Cerebellar nuclear complex (tissue), 1 donor: ENCODE results near the gene SMAP1.

ENCODE experiments used
- DNase-seq, 2 experiments: peaks; one replicate each; lab custom pipeline; 2025; lab: John Stamatoyannopoulos, UW

SMAP1 gene

GRCh38 chr6:70900047-70900446 is 232.4 kb downstream of the SMAP1 start:
- no peak for DNase-seq

GRCh38 chr6:70901324-70901723 is 233.6 kb downstream of the SMAP1 start:
- no peak for DNase-seq

- DNase-seq: no peak
Observed at GRCh38 chr6:70903665-70904452, 236.2 kb downstream of the SMAP1 start.

- no peak for DNase-seq
Observed at GRCh38 chr6:70905742-70906141, 238.1 kb downstream of the SMAP1 start.
